Gastroesophageal sphincter (tissue), 3 donors: ENCODE measurements around the gene RASGRP1.

ENCODE experiments used
- CTCF ChIP-seq, 4 experiments: fragments of 200-600 bp in 2 of 4; fragments of 450-650 bp in 2 of 4; sonication (generic) in 1 of 4; IDR thresholded peaks; one replicate each; pipeline ENCODE4 v1.5.1; 2017 to 2019; ENCODE audit warnings: antibody characterized with exemption in 4 of 4, mild to moderate bottlenecking in 2 of 4, moderate library complexity in 2 of 4
- EP300 ChIP-seq: sonication (generic); formaldehyde crosslinking; IDR thresholded peaks from one replicate; pipeline ENCODE4 v1.6.1; 2017; ENCODE audit warnings: antibody characterized with exemption, mild to moderate bottlenecking
- POLR2A ChIP-seq, 2 donors: fragments of 450-650 bp; IDR thresholded peaks; one replicate each; pipeline ENCODE4 v1.6.1; 2017; ENCODE audit warnings: antibody characterized with exemption in 2 of 2, mild to moderate bottlenecking in 2 of 2, moderate library complexity in 1 of 2

- TF ChIP-seq CTCF (IDR thresholded peaks at IDR 0.05) (no peak), POLR2A (IDR thresholded peaks at IDR 0.05) (no peak), EP300 (no peak)
Measured at GRCh38 chr15:38610748-38611147, 46.1 kb upstream of the RASGRP1 start.
